OCI-LY3 (cell line): ENCODE data around the gene PLSCR1.
A peak's percentile ranks its signal among the peaks of the same experiment; 100 is the strongest.

Experiments
- H2AFZ ChIP-seq: fragments of 200-600, 300-600 bp; shearing (Covaris generic); 2 replicates; pipeline ENCODE4 v1.6.0; 2014; ENCODE audit warnings: antibody characterized with exemption, low read depth, low read length
- H3K27ac ChIP-seq: fragments of 200-600, 300-600 bp; sonication (generic); 2 replicates; pipeline ENCODE4 v1.5.1; 2014; ENCODE audit warnings: mild to moderate bottlenecking, low read length, moderate library complexity, mixed read lengths
- H3K27me3 ChIP-seq: fragments of 200-600, 300-600 bp; sonication (generic); 2 replicates; pipeline ENCODE4 v1.6.1; 2014; ENCODE audit warnings: low read depth, low read length, mixed read lengths
- H3K36me3 ChIP-seq: fragments of 200-600, 300-600 bp; sonication (generic); replicated peaks from 2 replicates; pipeline ENCODE3; 2014; ENCODE audit warnings: low read depth, low read length, mixed read lengths
- H3K4me1 ChIP-seq: fragments of 300-600, 200-600 bp; sonication (generic); 2 replicates; pipeline ENCODE4 v1.6.1; 2014; ENCODE audit warnings: low read length, mixed read lengths
- H3K4me2 ChIP-seq: fragments of 200-600, 300-600 bp; sonication (generic); 2 replicates; pipeline ENCODE4 v1.6.1; 2014; ENCODE audit warnings: low read length, mixed read lengths
- H3K4me3 ChIP-seq: fragments of 300-600, 200-600 bp; sonication (generic); 2 replicates; pipeline ENCODE4 v1.5.1; 2014; ENCODE audit warnings: antibody characterized with exemption, mild to moderate bottlenecking, low read length, moderate library complexity
- H3K79me2 ChIP-seq: fragments of 300-600, 200-600 bp; shearing (Covaris generic); 2 replicates; pipeline ENCODE4 v1.6.1; 2014; ENCODE audit warnings: mild to moderate bottlenecking, low read length, mixed read lengths
- H3K9ac ChIP-seq: fragments of 300-600, 200-600 bp; shearing (Covaris generic); 2 replicates; pipeline ENCODE4 v1.6.0; 2014; ENCODE audit warnings: mild to moderate bottlenecking, low read length, moderate library complexity
- H3K9me3 ChIP-seq: fragments of 200-600, 300-600 bp; shearing (Covaris generic); 2 replicates; pipeline ENCODE4 v1.6.1; 2014; ENCODE audit warnings: low read length, mixed read lengths; ENCODE audit not compliant: insufficient read depth
- H4K20me1 ChIP-seq: fragments of 200-600, 300-600 bp; sonication (generic); 2 replicates; pipeline ENCODE4 v1.6.1; 2016; ENCODE audit warnings: low read length, mixed read lengths; ENCODE audit not compliant: insufficient read depth
- EZH2phosphoT487 ChIP-seq: fragments of 200-600 bp; shearing (Covaris generic); IDR thresholded peaks from 2 replicates; pipeline ENCODE4 v1.6.1; 2018; ENCODE audit warnings: antibody characterized with exemption, mixed run types, low read depth
- TF ChIP-seq, protein P1 (sequence below): fragments of 200-600, 300-600 bp; sonication (generic); IDR thresholded peaks from 2 replicates; pipeline ENCODE4 v1.5.1; 2014; ENCODE audit warnings: antibody characterized with exemption, low read length, low read depth

PLSCR1 gene

DNA sequence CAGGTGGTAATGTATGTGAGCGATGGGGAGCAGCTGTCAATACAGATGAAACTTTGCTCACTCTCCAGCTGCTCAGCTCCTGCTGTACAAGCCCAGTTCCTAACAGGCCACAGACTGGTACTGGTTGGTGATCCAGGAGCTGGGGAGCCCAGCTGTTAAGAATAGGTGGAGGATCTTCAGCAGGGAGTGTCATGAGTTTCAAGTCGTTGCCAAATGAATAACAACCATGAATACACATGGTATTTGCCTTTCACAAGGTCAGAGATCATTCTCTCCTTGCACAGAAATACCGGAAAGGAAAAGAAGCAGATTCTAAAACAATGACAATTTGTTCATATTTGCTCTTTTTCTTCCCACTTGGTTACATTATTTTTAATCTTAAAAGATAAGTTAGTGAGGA is 5.1 kb downstream of the PLSCR1 start:
- H3K9ac ChIP-seq, result no peak overlapping the region
- no peak overlapping the region for H3K27ac ChIP-seq
- peaks cover 41% of the 10 kb centered on the region for H3K4me1 ChIP-seq
- no peak for TF ChIP-seq EZH2phosphoT487
- TF ChIP-seq, protein P1, sequence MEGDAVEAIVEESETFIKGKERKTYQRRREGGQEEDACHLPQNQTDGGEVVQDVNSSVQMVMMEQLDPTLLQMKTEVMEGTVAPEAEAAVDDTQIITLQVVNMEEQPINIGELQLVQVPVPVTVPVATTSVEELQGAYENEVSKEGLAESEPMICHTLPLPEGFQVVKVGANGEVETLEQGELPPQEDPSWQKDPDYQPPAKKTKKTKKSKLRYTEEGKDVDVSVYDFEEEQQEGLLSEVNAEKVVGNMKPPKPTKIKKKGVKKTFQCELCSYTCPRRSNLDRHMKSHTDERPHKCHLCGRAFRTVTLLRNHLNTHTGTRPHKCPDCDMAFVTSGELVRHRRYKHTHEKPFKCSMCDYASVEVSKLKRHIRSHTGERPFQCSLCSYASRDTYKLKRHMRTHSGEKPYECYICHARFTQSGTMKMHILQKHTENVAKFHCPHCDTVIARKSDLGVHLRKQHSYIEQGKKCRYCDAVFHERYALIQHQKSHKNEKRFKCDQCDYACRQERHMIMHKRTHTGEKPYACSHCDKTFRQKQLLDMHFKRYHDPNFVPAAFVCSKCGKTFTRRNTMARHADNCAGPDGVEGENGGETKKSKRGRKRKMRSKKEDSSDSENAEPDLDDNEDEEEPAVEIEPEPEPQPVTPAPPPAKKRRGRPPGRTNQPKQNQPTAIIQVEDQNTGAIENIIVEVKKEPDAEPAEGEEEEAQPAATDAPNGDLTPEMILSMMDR, result no peak
- H3K79me2 ChIP-seq, result peaks cover 46% of the 10 kb centered on the region
- H3K27me3 ChIP-seq, result no peaks in the 10 kb centered on the region
- H3K9me3 ChIP-seq, result no peaks in the 10 kb centered on the region
- peak overlapping the region; percentile 92 for H3K4me2 ChIP-seq
- H4K20me1 ChIP-seq, result no peaks in the 10 kb centered on the region; the same call in 1 of the 2 replicates
- peaks cover 25% of the 10 kb centered on the region for H3K36me3 ChIP-seq
- no peak overlapping the region for H2AFZ ChIP-seq
- no peak overlapping the region for H3K4me3 ChIP-seq

DNA sequence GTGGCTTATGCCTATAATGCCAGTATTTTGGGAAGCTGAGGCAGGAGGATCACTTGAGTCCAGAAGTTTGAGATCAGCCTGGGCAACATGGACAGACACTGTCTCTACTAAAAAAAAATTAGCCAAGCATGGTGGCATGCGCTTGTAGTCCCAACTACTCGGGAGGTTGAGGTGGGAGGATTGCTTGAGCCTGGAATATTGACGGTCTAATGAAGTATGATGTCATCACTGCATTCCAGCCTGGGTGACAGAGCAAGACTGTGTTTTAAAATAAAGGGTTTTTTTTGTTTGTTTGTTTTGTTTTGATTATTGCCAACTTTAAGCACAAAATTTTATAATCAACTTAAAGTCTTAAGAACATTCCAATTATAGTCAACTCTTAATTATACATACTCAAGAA is 6.8 kb downstream of the PLSCR1 start:
- H4K20me1 ChIP-seq, result no peaks in the 10 kb centered on the region; the same call in 1 of the 2 replicates
- peaks cover 35% of the 10 kb centered on the region for H3K4me1 ChIP-seq
- H3K27me3 ChIP-seq, result no peaks in the 10 kb centered on the region
- H3K4me2 ChIP-seq, result no peak overlapping the region
- no peak overlapping the region for H3K4me3 ChIP-seq
- H3K27ac ChIP-seq, result no peak overlapping the region
- H3K36me3 ChIP-seq, result peaks cover 25% of the 10 kb centered on the region
- peaks cover 36% of the 10 kb centered on the region for H3K79me2 ChIP-seq
- H3K9me3 ChIP-seq, result no peaks in the 10 kb centered on the region
- TF ChIP-seq EZH2phosphoT487, result no peak
- TF ChIP-seq, protein P1, result no peak
- no peak overlapping the region for H2AFZ ChIP-seq
- H3K9ac ChIP-seq, result no peak overlapping the region

DNA sequence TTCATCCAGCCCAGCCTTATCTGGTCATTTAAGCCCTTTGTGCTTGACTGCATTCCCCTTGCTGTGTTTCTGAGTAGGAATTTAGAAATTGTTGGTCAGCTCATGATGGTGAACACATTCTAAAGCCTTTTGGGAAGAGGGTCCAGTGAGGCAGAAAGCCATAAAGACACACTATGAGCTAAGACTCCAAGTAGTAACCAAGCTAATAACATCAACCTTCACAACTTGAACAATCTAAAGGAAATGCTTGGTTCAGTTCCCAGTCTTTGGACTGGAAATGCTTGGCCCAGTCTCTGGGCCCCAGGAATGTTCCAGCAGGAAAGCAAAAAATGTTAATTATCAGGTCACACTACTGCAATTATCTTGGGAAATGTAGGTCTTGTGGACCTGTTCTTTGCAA is 7.7 kb downstream of the PLSCR1 start:
- no peak overlapping the region for H3K27ac ChIP-seq
- no peak overlapping the region for H3K4me2 ChIP-seq
- H3K27me3 ChIP-seq, result no peaks in the 10 kb centered on the region
- TF ChIP-seq EZH2phosphoT487, result no peak
- TF ChIP-seq, protein P1, result no peak
- H2AFZ ChIP-seq, result no peak overlapping the region
- no peaks in the 10 kb centered on the region; the same call in 1 of the 2 replicates for H4K20me1 ChIP-seq
- H3K4me3 ChIP-seq, result no peak overlapping the region
- peaks cover 27% of the 10 kb centered on the region for H3K79me2 ChIP-seq
- no peak overlapping the region for H3K9ac ChIP-seq
- H3K9me3 ChIP-seq, result no peaks in the 10 kb centered on the region
- H3K36me3 ChIP-seq, result peaks cover 28% of the 10 kb centered on the region
- H3K4me1 ChIP-seq, result peaks cover 27% of the 10 kb centered on the region

- Histone ChIP-seq H3K9ac (no peak overlapping the region), H3K27ac (no peak overlapping the region), H3K4me3 (no peak overlapping the region), H4K20me1 (no peaks in the 10 kb centered on the region), H3K36me3 (peaks cover 23% of the 10 kb centered on the region), H3K27me3 (no peaks in the 10 kb centered on the region), H3K4me1 (no peaks in the 10 kb centered on the region), H3K4me2 (no peak overlapping the region), H2AFZ (no peak overlapping the region), H3K9me3 (no peaks in the 10 kb centered on the region), H3K79me2 (peaks cover 10% of the 10 kb centered on the region; the same call in 1 of the 2 replicates)
- TF ChIP-seq EZH2phosphoT487, result no peak
- TF ChIP-seq, protein P1, result no peak
Measured at GRCh38 chr3:146532406-146532805, 12.0 kb downstream of the PLSCR1 start.
